ENCODE measurements around the gene CSRNP2. TPM values are rescaled to one million over a fixed set of nuclear protein-coding genes. Genes with fewer than 3 reads are reported as not detected.

The CSRNP2 gene
- total RNA-seq, 2 donors from 2014 or later = 13.6 to 17.1 TPM

- H3K27me3 ChIP-seq = no peaks in the 10 kb centered on the region
- no peaks in the 10 kb centered on the region for H3K9me3 ChIP-seq
- H3K36me3 ChIP-seq = peaks cover 15% of the 10 kb centered on the region
- TF ChIP-seq CTCF (IDR thresholded peaks at IDR 0.05) = no peak
- H3K4me3 ChIP-seq = no peak overlapping the region
- H3K9ac ChIP-seq (ENCODE audit: low read depth in 2 of 2, low read length in 2 of 2) = no peak overlapping the region
- intact Hi-C loops (cut with DNase I) = no loop called here
- DNase-seq = no peak
- H3K27ac ChIP-seq = no peak overlapping the region
- H3K4me1 ChIP-seq = no peaks in the 10 kb centered on the region
Observed at GRCh38 chr12:51056242-51056641, 27.2 kb downstream of the CSRNP2 start.

- intact Hi-C loops (cut with DNase I) = no loop called here
- Histone ChIP-seq H3K9ac (ENCODE audit: low read depth in 2 of 2, low read length in 2 of 2) (no peak overlapping the region), H3K27me3 (no peaks in the 10 kb centered on the region), H3K36me3 (peaks cover 15% of the 10 kb centered on the region), H3K4me3 (no peak overlapping the region), H3K9me3 (no peaks in the 10 kb centered on the region), H3K27ac (no peak overlapping the region), H3K4me1 (no peaks in the 10 kb centered on the region)
- no peak for TF ChIP-seq CTCF (IDR thresholded peaks at IDR 0.05)
- DNase-seq = no peak
Observed at GRCh38 chr12:51055060-51055459, 28.3 kb downstream of the CSRNP2 start.

- DNase-seq = no peak
- no peaks in the 10 kb centered on the region for H3K9me3 ChIP-seq
- TF ChIP-seq CTCF (IDR thresholded peaks at IDR 0.05) = no peak
- H3K9ac ChIP-seq (ENCODE audit: low read depth in 2 of 2, low read length in 2 of 2) = no peak overlapping the region
- no peak overlapping the region for H3K27ac ChIP-seq
- H3K4me3 ChIP-seq = no peak overlapping the region
- H3K27me3 ChIP-seq = no peaks in the 10 kb centered on the region
- no peaks in the 10 kb centered on the region for H3K4me1 ChIP-seq
- H3K36me3 ChIP-seq = no peaks in the 10 kb centered on the region
- intact Hi-C loops (cut with DNase I) = no loop called here
Observed at GRCh38 chr12:51051787-51052186, 31.6 kb downstream of the CSRNP2 start.

- no peak for DNase-seq
- Histone ChIP-seq H3K27ac (no peak overlapping the region), H3K36me3 (no peaks in the 10 kb centered on the region), H3K4me1 (no peaks in the 10 kb centered on the region), H3K9me3 (no peaks in the 10 kb centered on the region), H3K27me3 (no peaks in the 10 kb centered on the region), H3K4me3 (peak overlapping the region; percentile 51), H3K9ac (ENCODE audit: low read depth in 2 of 2, low read length in 2 of 2) (peak overlapping the region in 1 of 2 donors; percentile 90)
- no peak for TF ChIP-seq CTCF (IDR thresholded peaks at IDR 0.05)
- intact Hi-C loops (cut with DNase I) = loop anchor here (10.0 kb wide), 1 partner anchor 295 kb away; the partner anchor contains the start of gene CELA1
Observed at GRCh38 chr12:51049525-51049924, 33.9 kb downstream of the CSRNP2 start.

GRCh38 chr12:51048661-51049251 lies 34.6 kb downstream of the CSRNP2 start:
- no peak for TF ChIP-seq CTCF (IDR thresholded peaks at IDR 0.05)
- peak overlapping the region; percentile 96 for H3K27ac ChIP-seq
- H3K4me3 ChIP-seq = peak overlapping the region; percentile 51
- no peaks in the 10 kb centered on the region for H3K36me3 ChIP-seq
- no peaks in the 10 kb centered on the region for H3K4me1 ChIP-seq
- peak; percentile 24 for DNase-seq
- H3K9ac ChIP-seq (ENCODE audit: low read depth in 2 of 2, low read length in 2 of 2) = peak overlapping the region; percentile 89 to 90
- H3K27me3 ChIP-seq = no peaks in the 10 kb centered on the region
- intact Hi-C loops (cut with DNase I) = loop anchor here (10.0 kb wide), 1 partner anchor 296 kb away; the partner anchor contains the start of gene CELA1
- no peaks in the 10 kb centered on the region for H3K9me3 ChIP-seq
